NCI-H460 (cell line): Measurements from ENCODE around the gene RASL11A. TPM values are rescaled to one million over a fixed set of nuclear protein-coding genes. Genes with fewer than 3 reads are reported as not detected.
"Not testable (repeated sequence)": the region's sequence is repeated elsewhere in the genome, so short reads cannot be mapped to it uniquely, and the experiment has no call there.

Source experiments
- DNase-seq: peaks from one replicate; pipeline ENCODE4 v3.0.0-alpha.2; 2016; ENCODE audit warnings: low read depth; ENCODE audit errors: extremely low read depth
- total RNA-seq: library from RNA; depleted of rRNA; stranded (reverse); fragments of >200 nt; shearing (Covaris generic); gene quantifications from 2 replicates; pipeline ENCODE4 v1.2.3, GENCODE V29; 2014

RASL11A gene
- total RNA-seq, 1 experiment from 2014 or later = 1.9 TPM

DNA sequence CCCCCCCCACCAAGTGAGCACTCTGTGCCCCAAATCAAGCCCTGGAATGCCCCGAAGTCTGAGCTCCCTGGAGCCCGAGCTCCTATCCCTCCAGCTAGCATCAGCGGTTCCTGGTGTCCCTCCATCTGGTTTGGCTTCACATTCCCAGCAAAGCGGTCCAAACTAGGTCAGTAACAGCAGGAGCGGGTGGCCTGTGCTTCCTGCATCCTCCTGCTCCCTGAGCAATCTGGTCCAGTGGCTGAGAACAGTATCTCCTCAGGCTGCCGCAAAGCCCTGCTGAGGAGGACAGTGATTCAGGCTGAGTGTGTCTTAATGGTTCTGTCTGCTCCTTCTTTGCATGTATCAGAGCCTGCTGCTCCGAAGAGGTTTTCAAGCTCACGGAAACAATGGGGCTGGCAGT, 25.9 kb downstream of the RASL11A start:
- no peak for DNase-seq

DNA sequence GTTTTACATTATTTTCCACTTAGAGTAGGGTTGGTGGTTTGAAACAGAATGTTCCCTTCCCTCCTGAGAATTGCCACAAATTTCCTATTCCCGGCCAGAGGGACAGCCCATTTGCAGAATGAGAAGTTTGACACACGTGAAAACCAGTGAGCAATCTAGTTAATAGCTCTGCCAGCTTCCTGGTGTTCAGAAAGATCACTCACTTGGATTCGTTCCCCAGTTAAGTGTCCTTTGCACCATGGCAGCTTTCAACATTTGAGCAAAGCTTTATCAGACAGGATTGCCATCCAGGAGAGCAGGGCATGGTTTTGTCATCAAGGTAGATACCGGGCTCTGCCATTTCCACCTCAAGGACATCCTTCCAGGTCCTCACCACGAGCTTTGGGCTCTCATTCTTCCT, 28.2 kb downstream of the RASL11A start:
- no peak for DNase-seq

DNA sequence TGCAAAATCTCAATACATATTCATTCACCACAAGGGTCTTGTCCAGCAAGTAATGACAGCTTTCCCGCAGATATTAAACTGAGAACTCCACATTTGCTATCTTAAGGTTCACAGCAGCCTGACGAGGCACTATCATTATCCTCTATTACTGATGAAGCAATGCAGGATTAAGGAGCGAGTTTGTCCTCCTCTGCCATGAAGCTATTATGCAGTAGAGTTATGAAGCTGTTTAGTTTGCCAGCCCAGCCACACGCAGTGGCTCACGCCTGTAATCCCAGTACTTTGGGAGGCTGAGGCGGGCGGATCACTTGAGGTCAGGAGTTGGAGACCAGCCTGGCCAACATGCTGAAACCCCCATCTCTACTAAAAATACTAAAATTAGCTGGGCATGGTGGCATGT, 29.8 kb downstream of the RASL11A start:
- not testable (repeated sequence) for DNase-seq

DNA sequence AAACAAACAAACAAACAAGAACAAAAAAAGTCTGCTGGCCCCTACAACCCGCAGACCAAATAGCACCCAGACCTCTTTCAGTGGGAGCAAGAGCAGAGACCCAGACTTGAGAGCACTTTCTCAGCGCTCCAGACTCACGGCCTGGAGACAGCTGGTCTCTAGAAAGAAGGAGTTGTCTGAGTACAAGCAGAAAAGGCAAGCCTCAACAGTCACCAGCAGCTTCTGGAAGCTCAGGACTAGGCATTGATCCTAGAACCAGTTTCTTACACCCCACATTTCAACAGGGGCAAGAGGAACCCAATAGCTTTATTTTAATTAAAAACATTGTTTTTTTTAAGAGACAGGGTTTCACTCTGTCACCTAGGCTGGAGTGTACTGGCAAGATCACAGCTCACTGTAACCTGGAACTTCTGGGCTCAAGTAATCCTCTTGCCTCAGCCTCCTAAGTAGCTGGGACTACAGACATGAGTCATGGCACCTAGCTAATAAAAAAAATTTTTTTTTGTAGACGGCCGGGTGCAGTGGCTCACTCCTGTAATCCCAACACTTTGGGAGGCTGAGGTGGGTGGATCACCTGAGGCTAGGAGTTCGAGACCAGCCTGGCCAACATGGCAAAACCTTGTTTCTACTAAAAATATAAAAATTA, 30.4 kb downstream of the RASL11A start:
- DNase-seq = no peak

DNA sequence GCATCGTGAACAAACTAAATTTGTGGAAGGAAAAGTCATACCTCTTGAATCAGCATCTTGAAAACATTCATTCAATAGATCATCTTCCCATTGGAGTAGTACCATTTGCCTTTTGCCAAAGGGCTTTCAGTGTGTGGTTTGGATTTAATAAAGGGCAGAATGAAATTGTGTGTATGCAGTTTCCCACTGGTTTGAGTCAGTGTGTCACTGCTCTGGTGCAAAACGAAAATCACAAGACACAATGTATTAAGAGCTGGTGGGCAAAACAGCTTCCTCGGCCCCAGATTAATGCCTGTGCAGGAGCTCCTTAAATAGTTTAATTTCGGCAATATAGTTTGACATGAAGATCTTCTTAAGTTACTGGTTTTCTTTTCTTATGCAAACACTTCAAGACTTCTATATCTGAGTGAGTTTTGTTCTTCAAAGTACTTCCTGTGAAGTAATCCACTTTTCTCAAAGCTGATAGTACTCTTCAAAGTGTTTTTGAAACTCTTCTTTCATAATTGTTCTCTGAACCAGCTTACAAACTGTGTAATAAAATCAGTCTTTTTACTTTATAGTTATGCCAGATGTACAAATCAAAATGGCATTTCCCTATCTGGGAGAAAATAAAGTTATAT, 32.1 kb downstream of the RASL11A start:
- no peak for DNase-seq

DNA sequence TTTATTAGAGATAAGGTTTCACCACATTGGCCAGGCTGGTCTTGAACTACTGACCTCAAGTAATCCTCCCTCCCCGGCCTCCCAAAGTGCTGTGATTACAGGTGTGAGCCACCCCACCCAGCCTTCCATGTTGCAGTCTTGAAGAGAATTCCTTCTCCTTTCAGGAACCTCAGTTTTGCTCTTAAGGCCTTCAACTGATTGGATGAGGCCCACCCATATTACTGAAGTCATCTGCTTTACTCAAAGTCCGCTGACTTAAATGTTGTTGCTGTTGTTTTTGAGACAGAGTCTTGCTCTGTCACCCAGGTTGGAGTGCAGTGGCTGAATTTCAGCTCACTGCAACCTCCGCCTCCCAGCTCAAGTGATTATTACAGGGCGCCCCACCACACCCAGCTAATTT, 33.5 kb downstream of the RASL11A start:
- no peak for DNase-seq

DNA sequence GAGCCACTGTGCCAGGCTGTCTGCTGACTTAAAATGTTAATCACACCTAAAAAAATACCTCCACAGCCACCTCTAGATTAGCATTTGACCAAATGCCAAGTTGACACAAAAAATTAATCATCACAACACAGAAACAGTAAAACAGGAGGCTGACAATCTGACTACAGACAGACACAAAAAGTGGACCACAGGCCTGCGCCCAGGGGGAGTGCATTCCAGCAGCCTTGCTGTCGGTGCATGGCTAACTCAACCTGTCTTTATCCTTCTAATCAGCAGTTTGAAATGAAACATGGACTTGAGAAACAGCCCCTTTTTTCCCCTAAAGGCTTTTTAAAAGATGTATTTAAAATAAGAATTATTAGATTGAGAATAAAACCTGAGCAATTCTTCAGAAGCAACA, 34.0 kb downstream of the RASL11A start:
- no peak for DNase-seq

DNA sequence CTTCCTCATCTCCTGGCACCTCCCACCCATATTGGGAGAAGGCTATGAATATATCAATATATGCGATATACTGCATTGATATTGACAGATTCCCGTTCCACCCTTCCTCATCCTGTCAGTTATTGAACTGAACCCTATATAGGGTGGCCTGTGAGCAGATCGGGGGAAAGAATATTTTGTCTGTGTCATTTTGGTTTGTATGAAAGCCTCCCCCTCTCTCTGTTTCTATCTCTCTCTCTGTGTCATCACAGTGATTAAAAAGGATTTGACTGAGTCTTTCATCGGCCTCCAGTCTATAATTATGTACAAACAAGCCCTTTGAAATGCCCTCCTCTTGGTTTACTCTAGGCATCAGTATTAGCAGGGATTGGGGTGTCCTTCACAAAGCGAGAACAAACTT, 35.7 kb downstream of the RASL11A start:
- no peak for DNase-seq

DNA sequence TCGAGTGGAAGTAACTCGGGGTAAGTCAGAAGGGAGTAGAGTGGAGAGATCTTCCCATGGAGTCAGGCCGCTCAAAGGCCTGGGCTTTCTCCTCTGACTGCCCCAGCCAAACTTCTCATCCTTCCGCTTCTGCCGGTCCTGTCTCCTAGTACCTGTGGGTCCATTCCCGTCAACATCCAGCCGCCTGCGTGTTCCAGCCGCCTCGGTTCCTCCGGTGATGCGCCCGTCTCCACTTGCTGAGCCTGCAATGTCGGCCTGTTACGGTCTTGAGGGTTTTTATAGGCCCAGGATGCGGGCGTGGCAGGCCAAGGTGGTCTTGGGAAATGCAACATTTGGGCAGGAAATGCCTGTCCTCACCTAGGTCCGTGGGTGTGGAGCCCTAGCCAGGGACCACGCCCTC, 38.3 kb downstream of the RASL11A start:
- no peak for DNase-seq

DNA sequence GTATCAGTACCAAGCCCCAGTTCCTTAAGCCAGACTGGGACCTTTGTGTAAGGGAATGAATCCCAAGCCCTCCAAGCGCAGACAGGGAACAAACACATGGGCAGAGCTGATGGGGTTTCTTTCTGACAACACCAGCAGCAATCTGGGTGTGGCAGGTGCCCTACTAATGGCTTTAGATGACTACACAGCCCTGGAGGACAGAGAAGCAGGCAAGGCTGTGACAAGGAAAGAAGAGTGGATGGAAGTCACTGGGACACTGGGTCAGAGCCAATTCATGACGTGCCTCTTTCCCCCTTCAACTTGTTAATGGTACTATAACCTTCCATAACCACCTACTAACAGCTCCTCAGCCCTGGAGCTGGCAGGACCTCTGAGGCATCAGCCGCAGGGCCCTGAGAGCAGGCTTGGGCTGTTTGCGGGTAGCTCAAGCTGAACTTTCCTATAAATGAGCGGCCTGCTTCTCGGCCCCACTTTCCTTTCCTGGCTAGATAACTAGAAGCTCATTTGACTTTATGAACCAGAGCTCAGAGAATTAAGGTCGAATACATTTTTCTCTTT, 38.9 kb downstream of the RASL11A start:
- no peak for DNase-seq

DNA sequence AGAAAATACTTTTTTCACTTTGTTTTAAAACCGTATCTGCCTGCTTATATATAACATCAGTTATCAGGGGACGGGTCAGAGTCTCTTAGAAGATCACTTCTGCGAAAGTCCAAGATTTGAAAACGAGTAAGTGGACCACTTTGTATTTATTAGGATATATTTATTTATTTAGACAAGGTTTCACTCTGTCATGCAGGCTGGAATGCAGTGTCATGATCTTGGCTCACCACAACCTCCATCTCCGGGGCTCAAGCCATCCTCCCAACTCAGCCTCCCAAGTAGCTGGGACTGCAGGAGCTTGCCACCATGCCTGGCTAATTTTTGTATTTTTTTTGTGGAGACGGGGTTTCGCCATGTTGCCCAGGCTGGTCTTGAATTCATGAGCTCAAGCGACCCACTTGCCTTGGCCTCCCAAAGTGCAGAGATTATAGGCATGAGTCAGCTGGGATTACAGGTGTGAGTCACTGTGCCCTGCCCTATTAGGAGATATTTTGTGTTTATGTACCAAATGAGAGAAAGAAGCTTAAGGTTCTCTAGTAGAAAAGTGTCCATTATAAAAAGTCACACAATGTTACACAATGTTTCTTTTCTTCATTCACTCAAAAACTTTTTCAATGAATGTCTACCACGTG, 39.5 kb downstream of the RASL11A start:
- no peak for DNase-seq

DNA sequence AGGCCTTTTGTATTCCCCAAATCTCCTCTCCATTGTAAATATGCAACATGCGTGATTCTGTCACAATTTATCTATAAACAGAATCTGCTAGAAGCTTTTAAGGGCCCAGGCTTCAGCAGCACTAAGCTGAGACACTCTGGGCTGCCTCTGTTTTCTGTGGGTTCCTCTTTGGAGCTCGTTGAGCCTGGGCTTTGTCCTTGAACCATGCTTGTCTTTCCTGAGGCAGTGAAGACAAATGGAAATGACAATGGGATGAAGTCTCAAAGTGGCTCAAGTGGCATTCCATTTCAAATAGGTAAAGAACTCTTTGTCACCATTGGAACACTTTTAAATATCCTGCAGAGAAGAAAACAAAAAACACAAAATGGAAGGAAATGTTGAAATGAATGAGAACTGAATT, 40.3 kb downstream of the RASL11A start:
- DNase-seq = no peak

DNA sequence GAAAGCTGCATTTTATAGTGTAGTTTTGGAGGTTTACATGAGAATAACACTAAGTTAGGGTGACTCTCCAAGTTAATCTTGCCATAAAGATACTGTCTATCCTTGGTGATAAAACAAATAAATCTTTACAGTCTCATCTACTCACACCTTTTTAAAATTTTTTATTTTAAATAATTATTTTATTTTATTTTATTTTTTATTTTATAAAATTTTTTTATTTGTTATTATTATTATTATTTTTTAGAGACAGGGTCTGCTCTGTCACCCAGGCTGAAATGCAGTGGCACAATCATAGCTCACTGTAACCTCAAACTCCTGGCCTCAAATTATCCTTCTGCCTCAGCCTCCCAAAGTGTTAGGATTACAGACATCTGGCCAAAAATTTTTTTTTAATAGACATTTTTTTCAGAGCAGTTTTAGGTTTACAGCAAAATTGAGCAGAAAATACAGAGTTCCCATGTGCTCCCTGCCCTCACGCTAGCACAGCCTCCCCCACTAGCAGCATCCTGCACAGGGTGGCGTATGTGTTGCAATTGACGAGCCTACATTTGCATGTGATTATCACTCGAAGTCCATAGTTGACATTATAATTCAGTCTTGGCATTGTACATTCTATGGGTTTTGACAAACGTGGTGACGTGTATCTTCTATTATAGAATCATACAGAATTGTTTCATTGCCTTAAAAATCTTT, 41.0 kb downstream of the RASL11A start:
- no peak for DNase-seq

DNA sequence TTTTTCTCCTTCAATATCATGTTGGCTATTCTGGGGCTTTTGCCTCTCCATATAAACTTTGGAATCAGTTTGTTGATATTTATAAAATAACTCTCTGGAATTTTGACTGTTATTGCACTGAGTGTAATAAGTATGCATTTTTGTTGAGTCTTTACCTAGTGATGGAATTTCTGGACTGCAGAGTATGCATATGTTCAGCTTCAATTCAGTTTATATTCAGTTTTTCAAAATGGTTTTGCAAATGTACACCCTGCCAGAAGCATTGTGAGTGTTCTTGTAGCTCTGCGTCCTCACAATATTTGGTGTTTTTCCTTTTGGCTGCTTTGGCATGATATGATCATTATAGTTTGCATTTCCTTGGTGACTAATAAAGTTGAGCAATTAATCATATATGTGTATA, 43.1 kb downstream of the RASL11A start:
- no peak for DNase-seq

DNA sequence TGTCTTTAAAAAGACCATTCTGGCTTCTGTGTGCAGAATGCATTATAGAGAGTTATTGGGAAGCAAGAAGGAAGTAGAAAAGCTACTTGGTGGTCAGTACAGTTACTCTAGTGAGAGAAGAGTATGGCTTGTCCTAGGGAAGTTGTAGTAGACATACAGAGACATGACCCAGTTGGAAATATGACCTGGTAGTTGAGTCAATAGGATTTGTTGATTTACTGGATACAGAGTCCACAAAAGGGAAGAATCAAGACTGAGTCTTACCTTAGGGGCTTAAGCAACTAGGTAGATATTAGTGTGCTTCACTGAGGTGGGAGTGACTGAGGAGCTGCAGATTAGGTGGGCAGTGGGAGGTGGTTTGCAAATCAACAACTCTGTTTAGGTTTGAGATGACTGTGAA, 48.8 kb downstream of the RASL11A start:
- no peak for DNase-seq

DNA sequence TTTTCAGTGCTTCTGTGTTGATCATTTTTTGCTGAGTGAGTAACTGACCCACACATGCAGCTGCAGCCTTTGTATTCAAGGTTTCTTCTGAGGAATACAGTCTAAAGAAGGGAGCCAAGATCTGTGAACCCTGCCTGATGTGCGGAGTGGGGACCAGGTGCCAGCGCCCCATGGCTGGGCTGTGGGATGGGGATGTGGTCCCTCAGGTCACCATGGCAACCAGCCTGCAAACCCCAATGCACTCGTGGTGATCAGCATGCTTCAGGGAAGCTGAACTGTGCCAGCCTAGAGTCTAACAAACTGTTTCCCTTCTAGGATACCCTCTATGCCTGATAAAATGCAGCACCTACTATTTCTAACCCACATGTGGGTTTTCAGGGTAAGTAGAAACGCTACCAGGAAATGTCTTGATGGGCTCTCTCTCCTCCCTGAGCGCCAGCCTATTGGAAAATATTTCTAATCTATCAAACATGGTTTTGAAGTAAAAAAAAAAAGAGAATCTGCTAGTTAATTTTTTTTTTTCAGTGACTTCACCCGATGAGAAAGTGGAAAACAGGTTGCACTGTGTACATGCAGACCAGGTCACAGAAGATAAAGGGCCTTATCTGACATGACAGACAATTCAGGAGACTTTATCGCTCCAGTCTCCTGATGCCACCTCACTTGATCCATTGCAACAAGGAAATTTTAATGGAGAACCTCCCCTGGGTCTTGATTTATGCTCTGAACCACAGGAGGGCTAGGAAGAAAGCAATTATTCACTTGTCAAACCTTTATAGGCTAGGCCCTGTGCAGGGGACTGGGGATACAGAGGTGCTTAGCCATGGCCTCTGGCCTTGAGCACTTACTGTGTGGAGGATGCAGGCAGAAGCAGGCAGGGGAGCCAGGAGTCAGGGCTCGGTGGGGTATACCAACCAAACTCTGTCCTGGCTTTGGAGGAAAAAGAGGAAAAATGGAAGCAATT, 51.1 kb downstream of the RASL11A start:
- DNase-seq = no peak

DNA sequence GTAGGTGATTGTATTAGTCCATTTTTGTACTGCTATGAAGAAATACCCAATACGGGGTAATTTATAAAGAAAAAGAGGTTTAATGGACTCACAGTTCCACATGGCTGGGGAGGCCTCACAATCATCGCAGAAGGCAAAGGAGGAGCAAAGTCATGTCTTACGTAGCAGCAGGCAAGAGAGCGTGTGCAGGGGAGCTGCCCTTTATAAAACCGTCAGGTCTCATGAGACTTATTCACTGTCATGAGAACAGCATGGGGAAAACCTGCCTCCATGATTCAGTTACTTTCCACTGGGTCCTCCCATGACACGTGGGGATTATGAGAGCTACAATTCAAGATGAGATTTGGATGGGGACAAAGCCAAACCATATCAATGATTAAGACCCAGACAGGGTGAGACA, 51.8 kb downstream of the RASL11A start:
- not testable (repeated sequence) for DNase-seq
